ENCODE measurements around the gene SIDT1.

The SIDT1 gene

DNA sequence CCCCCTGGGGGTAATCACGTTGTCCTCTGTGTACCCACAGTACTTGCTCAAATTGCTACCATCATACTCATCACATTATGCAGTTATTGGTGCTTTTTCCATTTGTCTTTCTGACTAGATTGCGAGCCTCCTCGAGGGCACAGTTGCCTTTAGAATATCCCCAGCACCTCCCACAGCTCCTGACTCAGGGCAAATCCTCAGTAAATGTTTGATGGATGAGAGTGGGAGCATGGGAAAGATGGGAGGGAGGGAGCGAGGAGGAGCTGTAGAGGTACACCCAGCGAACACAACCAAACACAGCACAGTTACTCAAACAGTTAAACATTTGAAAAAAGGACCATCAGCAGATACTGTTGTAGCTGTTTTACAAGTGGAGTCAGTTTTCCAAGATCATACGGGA is 27.9 kb downstream of the SIDT1 start:
- peaks cover 9% of the 10 kb centered on the region for H3K4me1 Mint-ChIP-seq
- H3K27me3 Mint-ChIP-seq, result no peaks in the 10 kb centered on the region
- peak overlapping the region in 1 of 2 donors; percentile 73 for H3K27ac Mint-ChIP-seq

GRCh38 chr3:113560831-113561623 is 28.7 kb downstream of the SIDT1 start:
- ATAC-seq (no peak), DNase-seq (no peak)
- no peaks in the 10 kb centered on the region for H3K27me3 Mint-ChIP-seq
- H3K27ac Mint-ChIP-seq, result peak overlapping the region in 1 of 2 donors; percentile 35
- no peaks in the 10 kb centered on the region for H3K9me3 Mint-ChIP-seq
- H3K4me3 Mint-ChIP-seq, result no peak overlapping the region
- H3K4me1 Mint-ChIP-seq, result peaks cover 9% of the 10 kb centered on the region

More for the DNA sequence above, 27.9 kb downstream of the SIDT1 start:
- no peak for DNase-seq
- no peaks in the 10 kb centered on the region for H3K9me3 Mint-ChIP-seq
- ATAC-seq, result no peak
- no peak overlapping the region for H3K4me3 Mint-ChIP-seq

- no peak overlapping the region for H3K27ac Mint-ChIP-seq
- no peak overlapping the region for H3K4me3 Mint-ChIP-seq
- DNase-seq, result no peak
- no peaks in the 10 kb centered on the region for H3K27me3 Mint-ChIP-seq
- no peak for ATAC-seq
- no peaks in the 10 kb centered on the region for H3K4me1 Mint-ChIP-seq
- H3K9me3 Mint-ChIP-seq, result no peaks in the 10 kb centered on the region
These were observed 33.2 kb downstream of the SIDT1 start for GRCh38 chr3:113565555-113565954.

DNA sequence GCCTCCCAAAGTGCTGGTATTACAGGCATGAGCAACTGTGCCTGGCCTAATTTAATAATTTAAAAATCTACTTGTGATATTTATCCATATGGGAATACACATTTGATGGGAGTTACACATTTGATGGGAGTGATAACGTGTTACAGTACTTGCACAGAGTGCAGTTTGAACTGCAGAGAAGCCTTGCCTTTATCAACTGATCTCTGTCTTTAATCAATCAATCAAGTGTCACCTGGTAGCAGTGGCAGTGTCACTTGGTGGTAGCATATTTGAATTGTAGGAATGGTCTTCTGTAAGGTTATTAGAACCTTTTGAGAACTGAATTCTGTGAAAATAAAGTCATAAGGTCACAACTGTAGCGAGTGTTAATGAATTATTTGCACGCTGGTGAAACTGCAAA is 37.8 kb downstream of the SIDT1 start:
- ATAC-seq, result no peak
- DNase-seq, result no peak
- H3K4me1 Mint-ChIP-seq, result no peaks in the 10 kb centered on the region

GRCh38 chr3:113571360-113571759 is 39.0 kb downstream of the SIDT1 start:
- Mint-ChIP-seq H3K4me3 (no peak overlapping the region), H3K27me3 (no peaks in the 10 kb centered on the region), H3K4me1 (no peaks in the 10 kb centered on the region), H3K27ac (no peak overlapping the region), H3K9me3 (no peaks in the 10 kb centered on the region)
- no peak for ATAC-seq
- DNase-seq, result no peak

More for the DNA sequence above, 37.8 kb downstream of the SIDT1 start:
- Mint-ChIP-seq H3K9me3 (no peaks in the 10 kb centered on the region), H3K27me3 (no peaks in the 10 kb centered on the region), H3K4me3 (no peak overlapping the region), H3K27ac (no peak overlapping the region)

DNA sequence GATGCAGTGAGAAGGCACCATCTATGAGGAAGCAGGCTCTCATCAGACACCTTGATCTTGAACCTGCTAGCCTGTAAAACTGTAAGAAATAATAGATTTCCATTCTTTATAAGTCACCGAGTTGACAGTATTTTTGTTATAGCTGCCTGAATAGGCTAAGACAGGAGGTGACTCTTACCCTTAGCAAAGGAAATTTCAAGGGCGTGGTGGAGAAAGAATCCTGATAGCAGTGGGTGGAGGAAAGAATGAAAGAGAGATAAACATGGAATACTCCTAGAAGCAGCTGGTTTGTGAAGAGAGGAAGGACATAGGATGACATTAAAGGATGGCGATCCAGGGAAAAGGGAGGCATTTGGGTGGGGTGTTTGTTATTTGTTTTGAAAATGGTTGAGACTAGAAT is 41.4 kb downstream of the SIDT1 start:
- DNase-seq (no peak), ATAC-seq (no peak)
- H3K4me1 Mint-ChIP-seq, result no peaks in the 10 kb centered on the region
- H3K27me3 Mint-ChIP-seq, result no peaks in the 10 kb centered on the region
- H3K4me3 Mint-ChIP-seq, result no peak overlapping the region
- no peaks in the 10 kb centered on the region for H3K9me3 Mint-ChIP-seq
- H3K27ac Mint-ChIP-seq, result no peak overlapping the region

DNA sequence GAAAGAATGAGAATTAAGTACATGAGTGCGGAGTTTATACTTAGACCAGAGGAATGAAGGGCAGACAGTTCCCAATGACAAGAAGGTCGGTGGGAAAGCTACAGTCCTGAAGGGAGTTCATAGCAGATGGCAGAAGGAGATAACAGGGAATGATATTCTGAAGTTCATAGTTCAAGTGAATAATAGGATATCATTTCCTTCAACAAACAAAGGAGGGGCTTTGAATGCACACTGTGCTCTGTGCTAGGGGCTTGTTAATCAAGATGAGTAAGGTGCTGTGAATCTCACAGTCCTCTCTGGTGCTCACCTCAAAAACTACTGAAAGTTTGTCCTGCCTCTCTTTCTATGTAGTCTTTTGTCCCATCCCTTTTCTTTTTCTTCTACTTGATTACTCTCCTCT is 41.9 kb downstream of the SIDT1 start:
- Mint-ChIP-seq H3K27me3 (no peaks in the 10 kb centered on the region), H3K9me3 (no peaks in the 10 kb centered on the region), H3K4me3 (no peak overlapping the region), H3K4me1 (no peaks in the 10 kb centered on the region), H3K27ac (peak overlapping the region; percentile 17 to 74)
- ATAC-seq, result no peak
- DNase-seq, result no peak

DNA sequence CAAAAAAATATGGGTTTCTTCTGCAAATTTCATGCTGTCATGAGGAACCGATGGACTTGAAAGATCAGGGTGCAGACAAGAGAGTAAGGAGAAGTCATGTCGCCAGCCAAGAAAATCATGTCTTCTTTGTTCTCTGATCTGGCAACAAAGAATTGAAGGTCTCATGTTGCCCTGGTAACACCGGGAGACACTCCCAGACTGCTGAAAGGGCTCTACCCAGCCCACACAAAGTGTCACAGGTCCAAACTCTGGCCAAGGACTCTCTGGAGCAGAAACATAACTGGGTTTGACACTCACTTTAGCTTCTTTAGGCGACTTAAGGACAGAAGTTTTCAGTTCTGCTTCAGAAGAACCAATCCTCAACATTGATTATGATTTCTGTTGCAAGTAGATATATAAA is 42.9 kb downstream of the SIDT1 start:
- no peaks in the 10 kb centered on the region for H3K9me3 Mint-ChIP-seq
- no peak for DNase-seq
- no peaks in the 10 kb centered on the region for H3K27me3 Mint-ChIP-seq
- H3K4me3 Mint-ChIP-seq, result no peak overlapping the region
- no peaks in the 10 kb centered on the region for H3K4me1 Mint-ChIP-seq
- no peak overlapping the region for H3K27ac Mint-ChIP-seq
- no peak for ATAC-seq

DNA sequence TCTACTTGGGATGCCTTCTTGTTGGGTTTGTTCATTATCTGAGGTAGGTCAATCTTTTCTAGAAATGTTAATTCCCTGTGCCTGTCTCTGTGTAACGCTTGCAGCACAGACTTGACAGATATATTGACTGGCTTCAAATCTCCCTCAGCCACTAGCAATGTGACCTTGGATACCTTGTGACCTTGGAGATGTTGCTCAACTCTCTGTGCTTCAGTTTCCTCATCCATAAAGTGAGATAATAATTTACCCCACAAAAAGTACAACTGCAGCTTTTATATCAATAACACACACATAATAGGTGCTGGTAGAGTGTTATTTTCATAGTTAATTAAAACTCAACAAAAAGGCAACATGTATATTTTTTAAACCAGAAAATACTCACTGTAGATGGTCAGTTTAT is 52.9 kb downstream of the SIDT1 start:
- Mint-ChIP-seq H3K4me1 (no peaks in the 10 kb centered on the region), H3K4me3 (no peak overlapping the region), H3K27me3 (no peaks in the 10 kb centered on the region), H3K27ac (peak overlapping the region in 1 of 2 donors; percentile 66), H3K9me3 (no peaks in the 10 kb centered on the region)
- DNase-seq (no peak), ATAC-seq (no peak)

DNA sequence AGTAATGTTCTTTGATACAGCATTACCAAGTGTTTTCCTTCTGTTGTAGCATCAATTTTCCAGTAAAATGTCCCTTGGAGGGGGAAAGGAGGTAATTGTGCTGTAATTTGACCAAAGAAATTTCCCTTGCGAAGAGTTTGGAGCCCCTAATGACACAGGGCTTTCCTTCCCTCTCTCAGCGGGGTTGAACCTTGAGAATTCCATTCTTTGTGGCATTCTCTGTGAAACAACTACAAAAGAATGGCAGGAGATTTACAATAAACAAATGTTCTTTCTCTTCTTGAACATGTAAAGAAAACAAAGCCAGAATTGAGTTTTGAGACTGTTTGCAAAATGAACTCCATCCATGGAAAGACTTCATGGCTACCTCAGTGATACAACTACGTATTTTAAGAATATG is 53.4 kb downstream of the SIDT1 start:
- ATAC-seq, result no peak
- Mint-ChIP-seq H3K4me3 (no peak overlapping the region), H3K4me1 (no peaks in the 10 kb centered on the region), H3K27me3 (no peaks in the 10 kb centered on the region), H3K9me3 (no peaks in the 10 kb centered on the region), H3K27ac (no peak overlapping the region)
- no peak for DNase-seq

DNA sequence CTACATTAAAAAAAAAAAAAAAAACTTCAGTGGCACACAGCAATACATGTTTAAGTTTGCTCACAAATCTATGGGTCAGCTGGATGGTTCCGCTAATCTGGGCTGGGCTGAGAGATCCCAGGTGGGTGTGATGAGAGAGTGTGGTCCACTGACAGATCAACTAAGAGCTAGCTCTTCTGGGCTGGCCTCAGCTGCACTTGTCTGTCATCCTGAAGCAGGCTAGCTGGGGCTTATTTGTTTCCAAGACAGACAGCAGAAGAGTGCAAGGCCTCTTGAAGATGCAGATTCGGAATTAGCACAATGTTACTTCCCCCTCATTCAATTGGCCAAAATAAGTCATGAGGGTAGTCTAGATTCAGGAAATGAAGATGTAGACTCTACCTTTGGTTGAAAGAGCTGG is 56.5 kb downstream of the SIDT1 start:
- DNase-seq (no peak), ATAC-seq (no peak)
- H3K4me1 Mint-ChIP-seq, result no peaks in the 10 kb centered on the region
- no peaks in the 10 kb centered on the region for H3K27me3 Mint-ChIP-seq
- H3K9me3 Mint-ChIP-seq, result no peaks in the 10 kb centered on the region
- H3K4me3 Mint-ChIP-seq, result no peak overlapping the region
- no peak overlapping the region for H3K27ac Mint-ChIP-seq

DNA sequence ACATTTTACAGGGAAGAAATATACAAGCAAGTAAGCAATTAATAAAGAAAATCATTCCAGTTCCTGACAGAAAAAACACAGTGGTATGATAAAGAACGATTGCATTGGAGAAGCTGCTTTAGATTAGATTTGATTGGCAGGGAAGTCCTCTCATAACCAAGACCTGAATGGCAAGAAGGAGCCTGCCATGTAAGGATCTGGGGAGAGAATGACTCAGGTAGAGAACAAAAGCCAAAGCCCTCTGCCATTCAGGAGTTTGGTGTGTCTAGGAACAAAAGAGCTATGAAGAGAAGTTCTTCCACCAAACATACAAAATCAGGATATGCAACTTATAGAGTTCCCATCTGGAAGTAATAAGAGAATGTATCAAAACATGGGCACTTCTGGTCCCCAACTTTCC is 57.6 kb downstream of the SIDT1 start:
- H3K27ac Mint-ChIP-seq, result no peak overlapping the region

DNA sequence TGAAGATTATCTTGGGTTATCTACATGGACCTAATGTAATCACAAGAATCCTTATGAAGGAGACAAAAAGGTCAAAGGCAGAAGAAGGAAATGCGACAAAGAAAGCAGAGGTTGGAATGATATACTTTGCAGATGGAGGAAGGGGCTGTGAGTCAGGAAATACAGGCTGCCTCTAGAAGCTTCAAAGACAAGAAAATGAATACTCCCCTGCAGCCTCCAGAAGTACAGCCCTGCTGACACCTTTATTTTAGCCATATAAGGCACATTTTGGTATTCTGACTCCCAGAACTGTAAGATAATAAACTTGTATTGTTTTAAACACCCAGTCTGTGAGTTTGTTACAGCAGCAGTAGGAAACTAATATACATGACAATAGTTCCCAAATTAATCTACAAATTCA is 58.6 kb downstream of the SIDT1 start:
- ATAC-seq, result no peak
- no peaks in the 10 kb centered on the region for H3K27me3 Mint-ChIP-seq
- H3K4me1 Mint-ChIP-seq, result no peaks in the 10 kb centered on the region
- H3K27ac Mint-ChIP-seq, result no peak overlapping the region
- no peak overlapping the region for H3K4me3 Mint-ChIP-seq
- DNase-seq, result no peak
- H3K9me3 Mint-ChIP-seq, result no peaks in the 10 kb centered on the region

More for the DNA sequence above, 57.6 kb downstream of the SIDT1 start:
- H3K4me3 Mint-ChIP-seq, result no peak overlapping the region
- H3K27me3 Mint-ChIP-seq, result no peaks in the 10 kb centered on the region
- H3K4me1 Mint-ChIP-seq, result no peaks in the 10 kb centered on the region
- ATAC-seq (no peak), DNase-seq (no peak)
- no peaks in the 10 kb centered on the region for H3K9me3 Mint-ChIP-seq

DNA sequence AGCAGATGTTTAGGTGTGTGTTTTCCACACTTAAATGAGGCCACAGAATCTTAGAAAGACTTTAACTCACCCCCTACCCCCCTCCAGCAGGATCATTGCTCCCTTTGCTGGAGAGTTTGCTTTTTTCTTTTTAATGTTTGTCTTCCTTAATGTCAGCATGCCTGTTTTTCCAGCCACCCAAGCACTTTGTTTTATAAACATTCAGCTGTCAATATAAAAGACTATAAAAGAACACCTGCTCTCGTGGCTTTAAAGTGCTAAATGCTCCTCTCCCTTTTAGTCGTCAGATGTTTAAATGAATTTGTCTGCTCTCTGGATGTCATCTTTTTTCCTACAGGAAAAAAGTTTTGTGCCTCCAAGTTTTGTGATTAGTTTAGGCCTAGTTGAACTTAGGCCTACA is 61.7 kb downstream of the SIDT1 start:
- H3K4me3 Mint-ChIP-seq, result no peak overlapping the region
- no peaks in the 10 kb centered on the region for H3K27me3 Mint-ChIP-seq
- no peaks in the 10 kb centered on the region for H3K4me1 Mint-ChIP-seq
- H3K27ac Mint-ChIP-seq, result no peak overlapping the region
- DNase-seq (no peak), ATAC-seq (no peak)
- no peaks in the 10 kb centered on the region for H3K9me3 Mint-ChIP-seq

DNA sequence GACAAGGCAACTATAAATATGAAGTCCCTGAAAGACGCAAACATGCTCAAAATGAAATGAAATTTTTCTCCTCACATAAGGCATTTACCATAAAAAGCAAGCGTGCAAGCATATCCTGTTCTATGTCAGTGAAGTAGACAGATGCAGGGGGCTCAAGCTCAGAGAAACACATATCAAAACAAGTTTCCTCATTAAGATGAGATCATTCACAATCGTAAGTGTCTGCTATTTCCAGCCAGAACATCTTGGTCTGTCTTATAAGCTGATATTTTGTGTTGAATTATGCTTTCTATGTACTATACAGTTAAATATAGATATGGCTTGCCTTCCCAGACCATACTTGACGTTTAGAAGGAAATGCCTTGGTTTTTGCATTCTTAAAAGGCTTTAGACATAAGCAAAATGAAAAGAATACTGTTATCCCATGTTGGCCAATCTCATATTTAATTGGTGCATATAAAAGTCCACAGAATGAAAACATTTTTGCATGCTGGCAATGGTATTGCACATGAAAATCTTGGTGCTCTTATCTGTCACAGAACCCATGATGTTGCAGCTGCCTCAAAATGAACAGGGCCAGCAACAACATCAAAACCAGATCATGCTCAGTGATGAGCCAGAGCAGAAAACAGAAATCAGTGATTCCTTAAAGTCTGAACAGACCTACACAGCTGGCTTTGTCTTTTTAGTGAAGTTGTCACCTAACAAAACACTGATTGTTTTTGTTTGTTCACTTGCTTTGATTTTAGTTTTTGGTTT is 65.4 kb downstream of the SIDT1 start:
- no peak for DNase-seq
- Mint-ChIP-seq H3K4me3 (no peak overlapping the region), H3K9me3 (no peaks in the 10 kb centered on the region), H3K27ac (no peak overlapping the region), H3K4me1 (no peaks in the 10 kb centered on the region), H3K27me3 (no peaks in the 10 kb centered on the region)
- no peak for ATAC-seq

DNA sequence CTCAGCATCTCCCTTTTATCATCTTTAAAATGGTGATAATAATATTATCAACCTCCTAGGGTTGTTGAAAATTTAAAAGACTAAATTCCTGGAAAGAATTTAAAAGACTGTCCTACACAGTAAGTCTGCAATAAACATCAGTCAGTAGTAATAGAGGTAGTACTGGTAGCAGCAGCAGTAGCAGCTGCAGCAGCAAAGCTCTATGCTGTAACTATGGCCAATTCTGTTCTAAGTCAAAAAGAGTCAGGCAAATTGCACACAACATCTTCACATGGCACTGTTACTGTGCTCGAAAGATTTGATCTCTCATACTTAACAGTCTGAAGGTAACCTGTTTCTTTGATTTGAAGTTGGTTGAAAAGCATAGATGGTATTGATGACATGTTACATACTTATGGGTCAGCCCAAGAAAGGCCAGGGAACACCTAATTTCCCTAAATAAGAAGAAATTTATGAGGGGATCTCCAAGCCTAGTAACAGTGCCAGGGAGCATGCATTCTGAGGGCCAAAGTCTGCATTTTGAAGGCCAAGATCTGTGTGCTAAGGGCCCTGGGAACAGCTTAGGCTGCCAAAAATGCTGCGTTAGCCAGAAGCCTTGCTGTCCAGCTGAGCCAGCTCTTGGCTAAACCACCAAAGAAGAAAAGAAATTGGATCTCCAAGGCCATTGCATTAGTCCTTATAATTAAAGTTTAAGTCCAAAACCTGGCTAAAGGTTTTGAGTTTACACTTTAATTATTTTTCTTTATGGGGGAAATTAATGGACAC is 68.2 kb downstream of the SIDT1 start:
- Mint-ChIP-seq H3K4me1 (peaks cover 6% of the 10 kb centered on the region), H3K27ac (no peak overlapping the region), H3K27me3 (no peaks in the 10 kb centered on the region), H3K4me3 (no peak overlapping the region), H3K9me3 (no peaks in the 10 kb centered on the region)
- DNase-seq (no peak), ATAC-seq (no peak)
